Measurements from ENCODE around the gene C10orf53. TPM values are rescaled to one million over a fixed set of nuclear protein-coding genes. Genes with fewer than 3 reads are reported as not detected.

C10orf53 gene
- total RNA-seq, 1 experiment from 2014 or later, result not detected

DNA sequence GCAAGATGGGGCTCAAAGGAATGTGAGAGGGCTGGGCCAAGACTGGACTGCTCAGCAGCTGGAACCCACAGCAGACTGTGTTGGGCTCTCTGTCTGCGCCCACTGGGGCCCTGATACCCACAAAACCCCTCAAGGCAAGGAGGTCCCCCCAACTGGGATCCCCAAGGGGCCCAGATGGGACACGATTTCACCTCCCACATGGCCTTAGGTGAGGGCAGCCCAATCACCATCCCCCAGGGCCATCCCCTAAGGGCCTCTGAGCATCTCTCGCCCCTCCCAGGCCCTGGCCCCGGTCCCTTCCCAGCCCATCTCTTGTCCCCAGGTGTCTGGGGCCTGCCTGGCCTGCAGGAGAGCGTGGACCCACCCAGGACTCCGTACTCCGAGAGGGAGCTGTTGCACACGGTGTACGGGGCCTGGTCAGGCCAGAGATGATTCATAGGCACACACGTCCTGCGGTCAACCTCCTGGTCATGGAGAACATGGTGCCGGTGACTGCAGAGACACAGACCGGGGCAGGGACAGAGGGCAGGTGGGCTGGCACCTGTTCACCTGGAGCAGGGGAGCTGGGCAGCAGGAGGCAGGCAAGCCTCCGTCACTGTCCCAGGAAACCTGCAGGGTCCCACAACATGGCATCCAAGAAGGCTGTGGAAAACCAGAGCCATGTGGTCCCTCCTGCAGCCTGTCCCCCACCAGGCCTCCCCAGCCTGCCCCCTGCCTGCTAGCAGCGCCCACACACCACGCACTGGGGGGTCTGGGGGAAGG lies 61.1 kb downstream of the C10orf53 start:
- no peaks in the 10 kb centered on the region for H3K4me1 ChIP-seq (ENCODE audit: control insufficient read depth, insufficient read depth, low read length)
- no peak overlapping the region for H3K4me3 ChIP-seq (ENCODE audit: low read depth in 2 of 2, low read length in 2 of 2)
- no peaks in the 10 kb centered on the region for H3K27me3 ChIP-seq (ENCODE audit: control insufficient read depth, insufficient read depth, low read length)
- no peak for ATAC-seq
- BruUV-seq (replicated peaks), result no TSS peak
- intact Hi-C loops (cut with micrococcal nuclease; ENCODE audit: unreplicated experiment) (no loop called here), in situ Hi-C loops (cut with HindIII; ENCODE audit: low pct_unique_long_range_greater_than_20kb, low sequenced_read_pairs) (no loop called here)
- TF ChIP-seq, protein P1, sequence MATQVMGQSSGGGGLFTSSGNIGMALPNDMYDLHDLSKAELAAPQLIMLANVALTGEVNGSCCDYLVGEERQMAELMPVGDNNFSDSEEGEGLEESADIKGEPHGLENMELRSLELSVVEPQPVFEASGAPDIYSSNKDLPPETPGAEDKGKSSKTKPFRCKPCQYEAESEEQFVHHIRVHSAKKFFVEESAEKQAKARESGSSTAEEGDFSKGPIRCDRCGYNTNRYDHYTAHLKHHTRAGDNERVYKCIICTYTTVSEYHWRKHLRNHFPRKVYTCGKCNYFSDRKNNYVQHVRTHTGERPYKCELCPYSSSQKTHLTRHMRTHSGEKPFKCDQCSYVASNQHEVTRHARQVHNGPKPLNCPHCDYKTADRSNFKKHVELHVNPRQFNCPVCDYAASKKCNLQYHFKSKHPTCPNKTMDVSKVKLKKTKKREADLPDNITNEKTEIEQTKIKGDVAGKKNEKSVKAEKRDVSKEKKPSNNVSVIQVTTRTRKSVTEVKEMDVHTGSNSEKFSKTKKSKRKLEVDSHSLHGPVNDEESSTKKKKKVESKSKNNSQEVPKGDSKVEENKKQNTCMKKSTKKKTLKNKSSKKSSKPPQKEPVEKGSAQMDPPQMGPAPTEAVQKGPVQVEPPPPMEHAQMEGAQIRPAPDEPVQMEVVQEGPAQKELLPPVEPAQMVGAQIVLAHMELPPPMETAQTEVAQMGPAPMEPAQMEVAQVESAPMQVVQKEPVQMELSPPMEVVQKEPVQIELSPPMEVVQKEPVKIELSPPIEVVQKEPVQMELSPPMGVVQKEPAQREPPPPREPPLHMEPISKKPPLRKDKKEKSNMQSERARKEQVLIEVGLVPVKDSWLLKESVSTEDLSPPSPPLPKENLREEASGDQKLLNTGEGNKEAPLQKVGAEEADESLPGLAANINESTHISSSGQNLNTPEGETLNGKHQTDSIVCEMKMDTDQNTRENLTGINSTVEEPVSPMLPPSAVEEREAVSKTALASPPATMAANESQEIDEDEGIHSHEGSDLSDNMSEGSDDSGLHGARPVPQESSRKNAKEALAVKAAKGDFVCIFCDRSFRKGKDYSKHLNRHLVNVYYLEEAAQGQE (IDR thresholded peaks at IDR 0.05; ENCODE audit: insufficient read depth in 1 of 2, low read depth in 2 of 2, low read length in 1 of 2), result no peak
- no peak for TF ChIP-seq SIN3A (IDR thresholded peaks at IDR 0.05; ENCODE audit: borderline replicate concordance, insufficient read depth, low read depth, low read length)
- no peak for TF ChIP-seq POLR2AphosphoS5 (IDR thresholded peaks at IDR 0.05; ENCODE audit: low read depth, low read length)
- TF ChIP-seq, protein P2, sequence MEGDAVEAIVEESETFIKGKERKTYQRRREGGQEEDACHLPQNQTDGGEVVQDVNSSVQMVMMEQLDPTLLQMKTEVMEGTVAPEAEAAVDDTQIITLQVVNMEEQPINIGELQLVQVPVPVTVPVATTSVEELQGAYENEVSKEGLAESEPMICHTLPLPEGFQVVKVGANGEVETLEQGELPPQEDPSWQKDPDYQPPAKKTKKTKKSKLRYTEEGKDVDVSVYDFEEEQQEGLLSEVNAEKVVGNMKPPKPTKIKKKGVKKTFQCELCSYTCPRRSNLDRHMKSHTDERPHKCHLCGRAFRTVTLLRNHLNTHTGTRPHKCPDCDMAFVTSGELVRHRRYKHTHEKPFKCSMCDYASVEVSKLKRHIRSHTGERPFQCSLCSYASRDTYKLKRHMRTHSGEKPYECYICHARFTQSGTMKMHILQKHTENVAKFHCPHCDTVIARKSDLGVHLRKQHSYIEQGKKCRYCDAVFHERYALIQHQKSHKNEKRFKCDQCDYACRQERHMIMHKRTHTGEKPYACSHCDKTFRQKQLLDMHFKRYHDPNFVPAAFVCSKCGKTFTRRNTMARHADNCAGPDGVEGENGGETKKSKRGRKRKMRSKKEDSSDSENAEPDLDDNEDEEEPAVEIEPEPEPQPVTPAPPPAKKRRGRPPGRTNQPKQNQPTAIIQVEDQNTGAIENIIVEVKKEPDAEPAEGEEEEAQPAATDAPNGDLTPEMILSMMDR (IDR thresholded peaks at IDR 0.05), result no peak
- no peak for TF ChIP-seq TCF7L2 (IDR thresholded peaks at IDR 0.05; ENCODE audit: low read depth, low read length)
- H3K36me3 ChIP-seq (ENCODE audit: control insufficient read depth, insufficient read depth, low read length), result no peaks in the 10 kb centered on the region
- no peak for DNase-seq (ENCODE audit: low read depth, low spot score)
- ChIA-PET CTCF (no interaction called here), POLR2A (no interaction called here)
- H3K27ac ChIP-seq (ENCODE audit: low read length), result no peak overlapping the region
- no peaks in the 10 kb centered on the region for H3K9me3 ChIP-seq (ENCODE audit: control insufficient read depth, insufficient read depth, low read depth, low read length)

DNA sequence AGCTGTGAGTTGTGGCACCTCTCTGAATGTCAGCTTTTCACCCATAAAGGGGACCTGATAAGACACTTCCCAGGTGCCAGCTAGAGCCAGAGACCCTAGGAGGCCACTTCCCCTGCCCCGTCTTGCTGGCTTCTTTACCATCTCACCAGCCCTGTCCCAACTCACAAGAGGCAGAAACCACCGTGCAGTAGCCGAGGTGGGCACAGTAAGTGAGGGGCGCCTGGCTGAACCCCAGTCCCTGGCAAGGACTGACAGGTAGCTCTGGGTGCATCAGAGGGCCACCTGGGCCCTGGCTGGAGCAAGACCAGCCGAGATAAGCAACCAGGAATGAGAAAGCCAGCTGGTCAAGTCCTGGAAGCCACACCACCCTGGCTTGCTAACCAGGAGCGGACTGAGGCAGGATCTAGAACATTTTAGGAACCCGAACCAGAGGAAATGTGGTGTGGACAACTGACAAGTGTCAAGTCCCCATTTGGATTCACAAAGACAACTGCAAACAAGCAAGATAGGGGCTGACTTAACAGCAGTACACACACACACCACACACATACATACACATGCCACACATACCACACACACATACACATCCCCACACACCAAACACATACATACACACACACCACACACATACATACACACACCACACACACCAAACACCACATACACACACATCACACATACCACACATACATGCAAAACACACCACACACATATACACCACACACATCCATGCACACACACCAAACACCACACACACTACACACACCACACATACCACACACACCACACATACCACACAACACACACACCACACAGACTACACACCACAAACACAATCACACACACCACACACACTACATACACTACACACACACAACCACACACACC lies 61.9 kb downstream of the C10orf53 start:
- H3K27me3 ChIP-seq (ENCODE audit: control insufficient read depth, insufficient read depth, low read length), result no peaks in the 10 kb centered on the region
- H3K36me3 ChIP-seq (ENCODE audit: control insufficient read depth, insufficient read depth, low read length), result no peaks in the 10 kb centered on the region
- no peak for ATAC-seq
- POLR2A ChIA-PET, result no interaction called here
- H3K9me3 ChIP-seq (ENCODE audit: control insufficient read depth, insufficient read depth, low read depth, low read length), result no peaks in the 10 kb centered on the region
- no TSS peak for BruUV-seq (replicated peaks)
- DNase-seq (ENCODE audit: low read depth, low spot score), result no peak
- in situ Hi-C loops (cut with HindIII; ENCODE audit: low pct_unique_long_range_greater_than_20kb, low sequenced_read_pairs), result no loop called here
- CTCF ChIA-PET, result no interaction called here
- H3K27ac ChIP-seq (ENCODE audit: low read length), result no peak overlapping the region
- intact Hi-C loops (cut with micrococcal nuclease; ENCODE audit: unreplicated experiment), result no loop called here
- H3K4me1 ChIP-seq (ENCODE audit: control insufficient read depth, insufficient read depth, low read length), result no peaks in the 10 kb centered on the region
- TF ChIP-seq POLR2AphosphoS5 (IDR thresholded peaks at IDR 0.05; ENCODE audit: low read depth, low read length) (no peak), TCF7L2 (IDR thresholded peaks at IDR 0.05; ENCODE audit: low read depth, low read length) (no peak)
- H3K4me3 ChIP-seq (ENCODE audit: low read depth in 2 of 2, low read length in 2 of 2), result no peak overlapping the region

Data from Panc1 (cell line).